ENCODE results near the gene NOP14. TPM values are rescaled to one million over a fixed set of nuclear protein-coding genes. Genes with fewer than 3 reads are reported as not detected.

The NOP14 gene
- total RNA-seq, 1 donor from 2014 or later = 64.2 TPM

Other genes with a start within 250 kb of the NOP14 start
- gene TNIP2, start 207.1 kb downstream of the NOP14 start, total RNA-seq = 84.7 and 85.3 TPM in 2 replicates
- gene SH3BP2, start 170.3 kb downstream of the NOP14 start, total RNA-seq = 114 and 116 TPM in 2 replicates
- gene ADD1, start 119.6 kb downstream of the NOP14 start, total RNA-seq = 261 and 283 TPM in 2 replicates
- gene GRK4, start 165 bp upstream of the NOP14 start, total RNA-seq = 3.7 and 4.0 TPM in 2 replicates
- gene HTT-AS, start 111.1 kb upstream of the NOP14 start, total RNA-seq = not detected in 2 replicates
- gene HTT, start 111.3 kb upstream of the NOP14 start, total RNA-seq = 78.0 and 79.1 TPM in 2 replicates

Data from T-helper 1 cell treated with Interleukin-12 subunit alpha and Interleukin-12 subunit beta and Interleukin-4 antibody, amounts not matched to agents 30 ng/mL and 1 ng/mL, for 36 hours (primary cell).